GM12864 (cell line): ENCODE results near the gene BST1.

Experiments
- DNase-seq: peaks from one replicate; pipeline ENCODE4 v3.0.0-alpha.2; 2011; ENCODE audit warnings: low read depth
- H3K4me3 ChIP-seq: 2 replicates; pipeline ENCODE4 v1.5.1; 2011; ENCODE audit warnings: mild to moderate bottlenecking, low read depth, low read length, control low read depth
- TF ChIP-seq, protein P1 (sequence below): IDR thresholded peaks from 2 replicates; pipeline ENCODE4 v1.5.1; 2011; ENCODE audit warnings: low read depth, mild to moderate bottlenecking, moderate library complexity, low read length, control low read depth, inconsistent platforms; ENCODE audit errors: missing control alignments

The BST1 gene

DNA sequence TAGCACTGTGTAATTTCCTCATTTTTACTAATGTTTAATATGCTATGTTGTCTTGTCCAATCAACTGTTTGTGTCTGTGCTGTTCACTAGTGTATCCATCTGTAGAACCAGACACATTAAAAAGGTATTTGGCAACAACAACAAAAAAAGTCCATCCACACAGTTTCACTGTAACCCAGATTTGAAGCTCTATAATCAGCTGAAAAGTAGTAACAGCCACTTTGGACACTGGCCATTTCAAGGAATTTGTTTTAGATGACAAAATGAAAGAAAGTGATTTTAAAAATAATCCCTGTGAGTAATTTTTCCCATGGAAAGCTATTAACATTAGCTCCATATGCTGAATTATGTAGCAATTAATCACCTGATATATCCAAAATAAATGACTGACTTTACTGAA lies 45.5 kb upstream of the BST1 start:
- H3K4me3 ChIP-seq: no peak overlapping the region
- TF ChIP-seq, protein P1, sequence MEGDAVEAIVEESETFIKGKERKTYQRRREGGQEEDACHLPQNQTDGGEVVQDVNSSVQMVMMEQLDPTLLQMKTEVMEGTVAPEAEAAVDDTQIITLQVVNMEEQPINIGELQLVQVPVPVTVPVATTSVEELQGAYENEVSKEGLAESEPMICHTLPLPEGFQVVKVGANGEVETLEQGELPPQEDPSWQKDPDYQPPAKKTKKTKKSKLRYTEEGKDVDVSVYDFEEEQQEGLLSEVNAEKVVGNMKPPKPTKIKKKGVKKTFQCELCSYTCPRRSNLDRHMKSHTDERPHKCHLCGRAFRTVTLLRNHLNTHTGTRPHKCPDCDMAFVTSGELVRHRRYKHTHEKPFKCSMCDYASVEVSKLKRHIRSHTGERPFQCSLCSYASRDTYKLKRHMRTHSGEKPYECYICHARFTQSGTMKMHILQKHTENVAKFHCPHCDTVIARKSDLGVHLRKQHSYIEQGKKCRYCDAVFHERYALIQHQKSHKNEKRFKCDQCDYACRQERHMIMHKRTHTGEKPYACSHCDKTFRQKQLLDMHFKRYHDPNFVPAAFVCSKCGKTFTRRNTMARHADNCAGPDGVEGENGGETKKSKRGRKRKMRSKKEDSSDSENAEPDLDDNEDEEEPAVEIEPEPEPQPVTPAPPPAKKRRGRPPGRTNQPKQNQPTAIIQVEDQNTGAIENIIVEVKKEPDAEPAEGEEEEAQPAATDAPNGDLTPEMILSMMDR: no peak
- DNase-seq: no peak

DNA sequence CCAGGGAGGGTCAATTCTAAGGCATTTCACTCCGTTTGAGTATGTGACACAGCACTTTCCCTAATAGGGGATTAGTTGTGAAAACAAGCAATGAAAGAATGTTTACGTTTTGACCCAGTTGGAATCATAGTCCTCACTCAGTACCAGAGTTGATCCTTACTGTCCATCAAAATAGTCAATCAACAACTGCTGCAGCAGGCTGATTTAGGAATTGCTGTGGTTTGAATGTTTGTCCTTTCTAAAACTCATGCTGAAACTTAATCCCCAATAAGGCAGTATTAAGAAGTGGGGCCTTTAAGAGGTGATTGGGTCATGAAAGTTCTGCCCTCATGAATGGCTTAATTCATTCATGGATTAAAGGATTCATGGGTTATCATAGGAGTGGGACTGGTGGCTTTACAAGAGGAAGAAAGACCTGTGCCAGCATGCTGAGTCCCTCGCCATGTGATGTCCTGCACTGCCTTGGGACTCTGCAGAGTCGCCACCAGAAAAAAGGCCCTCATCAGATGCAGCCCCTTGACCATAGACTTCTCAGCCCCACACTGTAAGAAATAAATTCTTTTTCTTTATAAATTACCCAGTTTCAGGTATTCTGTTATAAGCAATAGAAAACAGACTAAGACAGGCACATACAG lies 44.6 kb upstream of the BST1 start:
- DNase-seq: no peak
- H3K4me3 ChIP-seq: no peak overlapping the region
- TF ChIP-seq, protein P1: no peak

GRCh38 chr4:15658781-15659180 lies 44.1 kb upstream of the BST1 start:
- no peak overlapping the region for H3K4me3 ChIP-seq
- DNase-seq: no peak
- TF ChIP-seq, protein P1: no peak

- TF ChIP-seq, protein P1: no peak
- no peak overlapping the region for H3K4me3 ChIP-seq
- no peak for DNase-seq
These were observed 42.9 kb upstream of the BST1 start for GRCh38 chr4:15659768-15660570.

- TF ChIP-seq, protein P1: no peak
- H3K4me3 ChIP-seq: no peak overlapping the region
- no peak for DNase-seq
These were observed 37.0 kb upstream of the BST1 start for GRCh38 chr4:15665753-15666365.

DNA sequence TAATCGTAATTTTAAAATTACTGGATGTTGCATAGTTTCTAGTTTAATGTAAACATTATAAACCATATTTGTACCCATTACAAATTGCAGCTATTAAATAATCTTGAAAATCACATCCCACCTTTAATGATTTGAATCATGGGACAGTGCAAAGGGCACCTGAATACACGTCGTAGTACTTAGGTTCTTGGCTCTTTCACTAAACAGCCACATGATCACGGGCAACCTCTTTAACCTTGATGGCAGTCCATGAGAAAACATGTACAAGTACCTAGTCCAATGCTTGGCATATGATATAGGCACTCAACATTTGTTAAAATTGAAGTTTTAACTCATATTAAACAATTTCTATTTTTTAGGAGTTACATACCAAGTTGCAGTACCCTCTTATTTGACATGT lies 35.9 kb upstream of the BST1 start:
- no peak overlapping the region for H3K4me3 ChIP-seq
- TF ChIP-seq, protein P1: no peak
- no peak for DNase-seq
